GM12878 (cell line): ENCODE results near the gene GLIPR1L1. TPM values are rescaled to one million over a fixed set of nuclear protein-coding genes. Genes with fewer than 3 reads are reported as not detected.

Source experiments
- ATAC-seq: fragments of 200-7000 bp; cut with Tn5 transposase; 3 replicates; pipeline ENCODE4 v1.9.1; 2020; ENCODE audit warnings: mild to moderate bottlenecking, moderate library complexity
- BruUV-seq: library from RNA; stranded (reverse); fragments of 400-500 nt; replicated peaks from 2 replicates; lab custom pipeline; 2021; lab: Mats Ljungman, UMichigan
- CTCF ChIA-PET: fragments of 300-600 bp; sonication (Branson Sonifier 250); formaldehyde crosslinking; extraction: SDS; loops from one replicate; lab custom pipeline; 2021; ENCODE audit warnings: inconsistent platforms; lab: Yijun Ruan, JAX
- POLR2A ChIA-PET: fragments of 350-600 bp; formaldehyde crosslinking; extraction: SDS; loops from one replicate; lab custom pipeline; 2021; ENCODE audit warnings: inconsistent platforms; lab: Charles Lee
- RAD21 ChIA-PET: fragments of 300-600 bp; sonication (Branson Sonifier 250); formaldehyde crosslinking; loops from one replicate; lab custom pipeline; 2023; ENCODE audit warnings: antibody characterized with exemption; ENCODE audit not compliant: unreplicated experiment; lab: Charles Lee
- SMC1A ChIA-PET: fragments of 300-600 bp; sonication (Branson Sonifier 250); formaldehyde crosslinking; loops from one replicate; lab custom pipeline; 2023; ENCODE audit not compliant: unreplicated experiment, uncharacterized antibody; lab: Charles Lee
- DNase-seq: peaks from one replicate; pipeline ENCODE4 v3.0.0-alpha.2; 2011; ENCODE audit warnings: low read depth, low spot score
- FAIRE-seq: peaks from 3 replicates; lab custom pipeline; 2011; peaks lifted over from hg19 to GRCh38; lab: Jason Lieb, UNC
- H2AFZ ChIP-seq: 2 replicates; pipeline ENCODE4 v1.6.0; 2011; ENCODE audit warnings: low read depth, low read length, control low read depth; ENCODE audit not compliant: control insufficient read depth
- H3K27ac ChIP-seq: 2 replicates; pipeline ENCODE4 v1.5.1; 2011; ENCODE audit warnings: control low read depth; ENCODE audit not compliant: control insufficient read depth, insufficient read depth
- H3K27me3 ChIP-seq, 2 experiments: replicated peaks in 1 of 2; 2 replicates each; pipeline versions ENCODE4 v1.6.0 to v1.6.1; 2011; ENCODE audit warnings: low read length in 1 of 2; ENCODE audit not compliant: control insufficient read depth in 2 of 2, insufficient read depth in 2 of 2
- H3K36me3 ChIP-seq, 2 experiments: 2 replicates each; pipeline ENCODE4 v1.5.1; 2011; ENCODE audit warnings: low read length in 1 of 2; ENCODE audit not compliant: control insufficient read depth in 2 of 2, insufficient read depth in 2 of 2
- H3K4me1 ChIP-seq: 2 replicates; pipeline ENCODE4 v1.6.1; 2011; ENCODE audit warnings: mild to moderate bottlenecking, low read length, moderate library complexity, mixed read lengths; ENCODE audit not compliant: control insufficient read depth, insufficient read depth
- H3K4me2 ChIP-seq: 2 replicates; pipeline ENCODE4 v1.6.0; 2011; ENCODE audit warnings: control low read depth; ENCODE audit not compliant: control insufficient read depth, insufficient read depth
- H3K4me3 ChIP-seq: fragments of 200-600 bp; sonication (generic); 2 replicates; pipeline ENCODE4 v1.5.1; 2016
- H3K79me2 ChIP-seq: 2 replicates; pipeline ENCODE4 v1.6.0; 2011; ENCODE audit warnings: low read length; ENCODE audit not compliant: control insufficient read depth, insufficient read depth
- H3K9ac ChIP-seq: 2 replicates; pipeline ENCODE4 v1.8.0; 2011; ENCODE audit warnings: low read length, control low read depth, mixed read lengths; ENCODE audit not compliant: control insufficient read depth, insufficient read depth
- H3K9me3 ChIP-seq: replicated peaks from 3 replicates; pipeline ENCODE4 v1.5.1; 2011; ENCODE audit warnings: mild to moderate bottlenecking, low read length; ENCODE audit not compliant: control insufficient read depth, insufficient read depth
- H4K20me1 ChIP-seq: 2 replicates; pipeline ENCODE4 v1.6.0; 2011; ENCODE audit not compliant: control insufficient read depth, insufficient read depth
- CHD4 ChIP-seq: fragments of 200-600 bp; sonication (generic); IDR thresholded peaks from 2 replicates; pipeline ENCODE4 v1.6.1; 2016; ENCODE audit warnings: mild to moderate bottlenecking
- GABPA ChIP-seq: IDR thresholded peaks from 2 replicates; pipeline ENCODE4 v1.6.1; 2014; ENCODE audit warnings: antibody characterized with exemption, low read depth, mild to moderate bottlenecking, inconsistent platforms
- IRF3 ChIP-seq: fragments of 450-650 bp; IDR thresholded peaks from 2 replicates; pipeline ENCODE4 v1.6.1; 2014; ENCODE audit warnings: mild to moderate bottlenecking
- JUND ChIP-seq: IDR thresholded peaks from 2 replicates; pipeline ENCODE4 v1.6.1; 2012; ENCODE audit warnings: low read depth, mild to moderate bottlenecking, low read length, improper control_type of control experiment, moderate library complexity
- MAX ChIP-seq: IDR thresholded peaks from 2 replicates; pipeline ENCODE4 v1.6.1; 2012; ENCODE audit warnings: low read depth, low read length, improper control_type of control experiment
- PRDM15 ChIP-seq: fragments of 450-650 bp; formaldehyde crosslinking; IDR thresholded peaks from 2 replicates; pipeline ENCODE4 v1.4.0; 2020; ENCODE audit warnings: mild to moderate bottlenecking, moderate library complexity
- REST ChIP-seq: IDR thresholded peaks from 2 replicates; pipeline ENCODE4 v1.6.1; 2012; ENCODE audit warnings: mild to moderate bottlenecking, low read depth, low read length
- YY1 ChIP-seq: IDR thresholded peaks from 2 replicates; pipeline ENCODE4 v1.6.1; 2011; ENCODE audit warnings: low read depth, mild to moderate bottlenecking, low read length
- ZBTB4 ChIP-seq: fragments of 450-650 bp; formaldehyde crosslinking; IDR thresholded peaks from 2 replicates; pipeline ENCODE4 v1.4.0; 2022; ENCODE audit warnings: mild to moderate bottlenecking, moderate library complexity
- ZNF622 ChIP-seq: fragments of 450-650 bp; IDR thresholded peaks from 2 replicates; pipeline ENCODE4 v1.6.1; 2017; ENCODE audit warnings: mild to moderate bottlenecking, inconsistent platforms
- in situ Hi-C: fragments of 300-500 bp; cut with MboI; formaldehyde crosslinking; loops from 9 replicates; pipeline ENCODE4 v1.14.3; 2018; ENCODE audit warnings: mixed read lengths
- intact Hi-C: fragments of 100-400 bp; cut with micrococcal nuclease; formaldehyde crosslinking; loops from one replicate; pipeline ENCODE4 v1.14.2; 2022; ENCODE audit not compliant: unreplicated experiment
- polyA plus RNA-seq, 11 experiments: library from polyadenylated mRNA; depleted of rRNA in 4 of 11; unstranded in 6 of 11; stranded (reverse) in 5 of 11; fragments of >200 nt; fragmentation: Nextera tagmentation in 4 of 11; fragmentation: Illumina TruSeq in 1 of 11; extraction: Ambion mirVana in 4 of 11; extraction: Trizol in 1 of 11; gene quantifications; 1 replicate in 1 of 11; 2 replicates in 10 of 11; pipeline versions ENCODE4 v1.2.1 to v1.2.3, GENCODE V29; 2011 to 2016; ENCODE audit warnings: inconsistent platforms in 2 of 11, missing spikeins in 2 of 11, low read depth in 1 of 11
- total RNA-seq, 4 experiments: library from RNA; depleted of rRNA in 3 of 4; stranded (reverse); fragments of >200 nt in 3 of 4; fragmentation: Illumina TruSeq in 1 of 4; extraction: Trizol in 1 of 4; gene quantifications; 2 replicates each; pipeline versions ENCODE4 v1.2.1 to v1.2.3, GENCODE V29; 2013 to 2021

GLIPR1L1 gene
- total and polyA plus RNA-seq, 10 of the 15 experiments (the other 5 are each of a cell fraction or from before 2014, with no cell fraction given): 0.10 to 0.47 (median 0.13) TPM; not detected in 7

- no peak overlapping the region for H3K4me2 ChIP-seq
- no peak for FAIRE-seq
- H3K27me3 ChIP-seq: no peaks in the 10 kb centered on the region
- in situ Hi-C loops (no loop called here), intact Hi-C loops (no loop called here)
- no peak for DNase-seq
- H3K27ac ChIP-seq: no peak overlapping the region
- ChIA-PET POLR2A (no interaction called here), SMC1A (interaction anchor here (0.9 kb wide), 1 partner anchor 30 kb away, joined by 4 read pairs; the partner anchor contains the start of gene GLIPR1L1), RAD21 (interaction anchor here (1.1 kb wide), 1 partner anchor 31 kb away, joined by 3 read pairs; the partner anchor contains the start of gene GLIPR1L1), CTCF (interaction anchor here (1.0 kb wide), 1 partner anchor 27 kb away, joined by 5 read pairs; the partner anchor contains the start of gene GLIPR1L2)
- TF ChIP-seq REST: no peak
- TF ChIP-seq ZNF622: no peak
- no peak for TF ChIP-seq GABPA
- no peak for TF ChIP-seq IRF3
- no peak for TF ChIP-seq MAX
- no peak for TF ChIP-seq YY1
- no peak for TF ChIP-seq JUND
- no peak for TF ChIP-seq ZBTB4 (CRISPR knock-in tag)
- no peak for TF ChIP-seq PRDM15 (CRISPR knock-in tag)
- no peak for TF ChIP-seq CHD4
- H2AFZ ChIP-seq: no peak overlapping the region
- no peak for ATAC-seq
- H3K36me3 ChIP-seq: no peaks in the 10 kb centered on the region
- H3K9me3 ChIP-seq: peaks cover 2% of the 10 kb centered on the region; the same call in 1 of the 3 replicates
- no peak overlapping the region for H3K4me3 ChIP-seq
- H3K9ac ChIP-seq: no peak overlapping the region
- H3K79me2 ChIP-seq: no peaks in the 10 kb centered on the region
- no TSS peak for BruUV-seq
- no peaks in the 10 kb centered on the region for H4K20me1 ChIP-seq
- H3K4me1 ChIP-seq: no peaks in the 10 kb centered on the region
Observed at GRCh38 chr12:75364919-75365318, 30.4 kb downstream of the GLIPR1L1 start.
